NCI-H460 (cell line): ENCODE data around the gene TRIM54. TPM values are rescaled to one million over a fixed set of nuclear protein-coding genes. Genes with fewer than 3 reads are reported as not detected.

Source experiments
- DNase-seq: peaks from one replicate; pipeline ENCODE4 v3.0.0-alpha.2; 2016; ENCODE audit warnings: low read depth; ENCODE audit errors: extremely low read depth
- polyA plus RNA-seq: library from polyadenylated mRNA; depleted of rRNA; stranded (reverse); fragments of >200 nt; gene quantifications from 2 replicates; pipeline ENCODE4 v1.2.3, GENCODE V29; 2014; cell fraction: nucleus; rRNA removed
- total RNA-seq: library from RNA; depleted of rRNA; stranded (reverse); fragments of >200 nt; shearing (Covaris generic); gene quantifications from 2 replicates; pipeline ENCODE4 v1.2.3, GENCODE V29; 2014; rRNA removed

TRIM54 gene
- 0.12 TPM in 1 of 2 replicates, not detected in the other for total RNA-seq
- polyA plus RNA-seq: 2.7 and 4.2 TPM in 2 replicates

GRCh38 chr2:27281855-27282559, at the start of gene TRIM54:
Gene TRIM54 (plus strand): TSS chr2:27282429. CDS start chr2:27282732, 303 bp downstream.
- no peak for DNase-seq

- no peak for DNase-seq
These were observed 48.9 kb upstream of the TRIM54 start for GRCh38 chr2:27233341-27233740.

- no peak for DNase-seq
These were observed 46.1 kb upstream of the TRIM54 start for GRCh38 chr2:27236136-27236535.

GRCh38 chr2:27236626-27237025, 45.6 kb upstream of the TRIM54 start:
- DNase-seq: no peak

- no peak for DNase-seq
These were observed 44.8 kb upstream of the TRIM54 start for GRCh38 chr2:27237341-27237945.

- no peak for DNase-seq
These were observed 43.3 kb upstream of the TRIM54 start for GRCh38 chr2:27238976-27239375.

GRCh38 chr2:27240406-27240805, 41.8 kb upstream of the TRIM54 start:
- no peak for DNase-seq

- no peak for DNase-seq
These were observed 40.2 kb upstream of the TRIM54 start for GRCh38 chr2:27241761-27242613.

- DNase-seq: no peak
These were observed 39.6 kb upstream of the TRIM54 start for GRCh38 chr2:27242614-27242951.

GRCh38 chr2:27243391-27244130, 38.7 kb upstream of the TRIM54 start:
- no peak for DNase-seq

- no peak for DNase-seq
These were observed 37.1 kb upstream of the TRIM54 start for GRCh38 chr2:27245116-27245515.

GRCh38 chr2:27245626-27246025, 36.6 kb upstream of the TRIM54 start:
- no peak for DNase-seq

GRCh38 chr2:27247893-27248292, 34.3 kb upstream of the TRIM54 start:
- DNase-seq: no peak

GRCh38 chr2:27249159-27249890, 32.9 kb upstream of the TRIM54 start:
- DNase-seq: no peak

- peak; percentile 60 for DNase-seq
These were observed 32.2 kb upstream of the TRIM54 start for GRCh38 chr2:27249891-27250651.

- no peak for DNase-seq
These were observed 31.4 kb upstream of the TRIM54 start for GRCh38 chr2:27250652-27251379.

- no peak for DNase-seq
These were observed 30.5 kb upstream of the TRIM54 start for GRCh38 chr2:27251766-27252165.

- DNase-seq: no peak
These were observed 27.0 kb upstream of the TRIM54 start for GRCh38 chr2:27255187-27255586.

- DNase-seq: no peak
These were observed 26.6 kb upstream of the TRIM54 start for GRCh38 chr2:27255660-27256059.
